Lower leg skin (tissue), 4 donors: ENCODE data around the gene CER1. TPM values are rescaled to one million over a fixed set of nuclear protein-coding genes. Genes with fewer than 3 reads are reported as not detected.
"Not testable (repeated sequence)": the region's sequence is repeated elsewhere in the genome, so short reads cannot be mapped to it uniquely, and the experiment has no call there.

ENCODE experiments used
- DNase-seq, 2 donors: peaks; one replicate each; pipeline ENCODE4 v3.0.0-alpha.2; 2019; ENCODE audit warnings: low spot score in 2 of 2
- H3K4me3 ChIP-seq: fragments of 200-600 bp; sonication (generic); 2 replicates; pipeline ENCODE4 v1.5.1; 2017; ENCODE audit warnings: mild to moderate bottlenecking, low read depth; ENCODE audit not compliant: poor library complexity, severe bottlenecking
- CTCF ChIP-seq, 3 donors: fragments of 450-650 bp; IDR thresholded peaks; one replicate each; pipeline ENCODE4 v1.5.1; 2016; ENCODE audit warnings: antibody characterized with exemption in 3 of 3, mild to moderate bottlenecking in 3 of 3, moderate library complexity in 2 of 3
- POLR2A ChIP-seq, 2 donors: fragments of 450-650 bp; IDR thresholded peaks; one replicate each; pipeline ENCODE4 v1.6.1; 2016 to 2017; ENCODE audit warnings: antibody characterized with exemption in 2 of 2, mild to moderate bottlenecking in 1 of 2, moderate library complexity in 1 of 2
- WGBS, 2 donors: methylation state at CpG; one replicate each; pipeline ENCODE4 v1.1.5; 2018; 5-methylcytosine and 5-hydroxymethylcytosine counted together
- intact Hi-C: fragments of 100-400 bp; cut with DNase I; formaldehyde crosslinking; loops from one replicate; pipeline ENCODE4 v1.15.0; 2023; ENCODE audit warnings: low total_unique reads
- total RNA-seq, 4 donors: library from RNA; depleted of rRNA; stranded (reverse); fragments of >200 nt; gene quantifications; one replicate each; pipeline ENCODE4 v1.1.0, GENCODE V29; 2016

The CER1 gene
- total RNA-seq, 4 donors from 2014 or later, result not detected

GRCh38 chr9:14686168-14686567 lies 36.4 kb downstream of the CER1 start:
- intact Hi-C loops, result no loop called here
- DNase-seq, result no peak
- no peak overlapping the region for H3K4me3 ChIP-seq
- TF ChIP-seq CTCF (IDR thresholded peaks at IDR 0.05), result no peak
- no peak for TF ChIP-seq POLR2A (IDR thresholded peaks at IDR 0.05)

GRCh38 chr9:14682616-14683015 lies 39.9 kb downstream of the CER1 start:
- H3K4me3 ChIP-seq, DNase-seq, intact Hi-C loops: not testable (repeated sequence)
- WGBS, 2 donors, result 91 to 92% methylated on average over 4 of the region's 4 CpGs

- no peak for DNase-seq
- 89% methylated on average over 3 of the region's 3 CpGs for WGBS, 2 donors
- no peak overlapping the region for H3K4me3 ChIP-seq
- intact Hi-C loops, result no loop called here
- TF ChIP-seq CTCF (IDR thresholded peaks at IDR 0.05), result no peak
- TF ChIP-seq POLR2A (IDR thresholded peaks at IDR 0.05), result no peak
Observed at GRCh38 chr9:14678776-14679175, 43.8 kb downstream of the CER1 start.

- TF ChIP-seq CTCF (IDR thresholded peaks at IDR 0.05) (no peak), POLR2A (IDR thresholded peaks at IDR 0.05) (no peak)
- H3K4me3 ChIP-seq, result no peak overlapping the region
- 85 to 89% methylated on average over 6 of the region's 6 CpGs for WGBS, 2 donors
- intact Hi-C loops, result no loop called here
- no peak for DNase-seq
Observed at GRCh38 chr9:14677872-14678271, 44.7 kb downstream of the CER1 start.

- H3K4me3 ChIP-seq, result no peak overlapping the region
- TF ChIP-seq CTCF (IDR thresholded peaks at IDR 0.05) (no peak), POLR2A (IDR thresholded peaks at IDR 0.05) (no peak)
- DNase-seq, result no peak
- intact Hi-C loops, result no loop called here
- WGBS, 2 donors, result 47 to 51% methylated on average over 2 of the region's 2 CpGs
Observed at GRCh38 chr9:14677396-14677795, 45.1 kb downstream of the CER1 start.

- TF ChIP-seq CTCF (IDR thresholded peaks at IDR 0.05), result no peak
- no peak for TF ChIP-seq POLR2A (IDR thresholded peaks at IDR 0.05)
- DNase-seq, result no peak
- H3K4me3 ChIP-seq, result no peak overlapping the region
- 87% methylated on average over 3 of the region's 3 CpGs for WGBS, 2 donors
- intact Hi-C loops, result no loop called here
Observed at GRCh38 chr9:14674630-14675029, 47.9 kb downstream of the CER1 start.
